ENCODE results near the gene INS. TPM values are rescaled to one million over a fixed set of nuclear protein-coding genes. Genes with fewer than 3 reads are reported as not detected.

Gene INS
- total RNA-seq, 4 donors from 2014 or later, result not detected

DNA sequence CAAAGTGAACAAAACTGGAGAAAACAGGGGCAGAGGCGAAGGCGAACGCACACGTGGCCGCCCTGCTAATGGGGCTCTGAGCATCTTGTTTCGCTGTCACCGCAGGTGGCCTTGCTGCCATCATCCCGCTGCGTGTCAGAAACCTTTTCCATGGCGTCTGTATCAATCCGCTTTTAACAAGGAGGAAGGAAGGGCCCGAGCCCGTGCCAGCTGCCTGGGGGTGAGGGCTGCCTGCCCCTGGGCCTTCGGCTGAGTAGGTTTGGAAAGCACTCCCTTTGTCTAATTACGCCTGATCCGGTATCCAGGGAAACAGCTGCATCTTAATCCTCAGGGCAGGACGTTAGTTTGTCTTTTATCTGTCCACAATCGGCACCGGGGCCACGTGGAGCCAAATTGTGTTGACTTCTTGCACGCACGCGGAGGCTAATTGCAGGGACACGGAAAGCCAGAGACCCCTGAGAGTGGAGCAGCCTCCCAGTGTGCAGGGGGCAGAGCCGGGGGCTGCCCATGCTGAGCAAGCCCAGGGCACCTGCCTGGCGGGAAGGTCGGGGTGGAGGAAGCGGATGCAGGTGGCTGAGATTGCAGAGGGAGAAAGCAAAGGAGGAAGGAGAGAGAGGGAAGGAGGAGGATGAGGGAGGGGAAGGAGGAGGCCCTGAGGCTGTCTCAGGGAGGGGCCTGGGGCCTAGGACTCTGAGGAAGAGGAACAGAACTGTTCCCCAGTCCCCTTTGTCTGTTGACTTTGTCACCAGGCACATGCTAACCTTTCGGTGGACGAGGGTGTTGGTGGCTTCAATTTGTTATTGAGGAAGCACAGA lies 29.9 kb upstream of the INS start:
- peaks cover 0 to 27% (median 0%) of the 10 kb centered on the region in 3 donors for H3K4me1 ChIP-seq
- H3K9me3 ChIP-seq, result no peaks in the 10 kb centered on the region
- no peaks in the 10 kb centered on the region for H3K36me3 ChIP-seq
- WGBS, 2 donors, result 44 to 59% methylated on average over 15 to 18 of the region's 30 CpGs
- peaks cover 0 to 91% (median 1%) of the 10 kb centered on the region in 4 donors for H3K27me3 ChIP-seq
- TF ChIP-seq POLR2A (IDR thresholded peaks at IDR 0.05), result no peak
- TF ChIP-seq, protein P1, sequence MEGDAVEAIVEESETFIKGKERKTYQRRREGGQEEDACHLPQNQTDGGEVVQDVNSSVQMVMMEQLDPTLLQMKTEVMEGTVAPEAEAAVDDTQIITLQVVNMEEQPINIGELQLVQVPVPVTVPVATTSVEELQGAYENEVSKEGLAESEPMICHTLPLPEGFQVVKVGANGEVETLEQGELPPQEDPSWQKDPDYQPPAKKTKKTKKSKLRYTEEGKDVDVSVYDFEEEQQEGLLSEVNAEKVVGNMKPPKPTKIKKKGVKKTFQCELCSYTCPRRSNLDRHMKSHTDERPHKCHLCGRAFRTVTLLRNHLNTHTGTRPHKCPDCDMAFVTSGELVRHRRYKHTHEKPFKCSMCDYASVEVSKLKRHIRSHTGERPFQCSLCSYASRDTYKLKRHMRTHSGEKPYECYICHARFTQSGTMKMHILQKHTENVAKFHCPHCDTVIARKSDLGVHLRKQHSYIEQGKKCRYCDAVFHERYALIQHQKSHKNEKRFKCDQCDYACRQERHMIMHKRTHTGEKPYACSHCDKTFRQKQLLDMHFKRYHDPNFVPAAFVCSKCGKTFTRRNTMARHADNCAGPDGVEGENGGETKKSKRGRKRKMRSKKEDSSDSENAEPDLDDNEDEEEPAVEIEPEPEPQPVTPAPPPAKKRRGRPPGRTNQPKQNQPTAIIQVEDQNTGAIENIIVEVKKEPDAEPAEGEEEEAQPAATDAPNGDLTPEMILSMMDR (IDR thresholded peaks at IDR 0.05), result no peak
- intact Hi-C loops (cut with DNase I), result no loop called here
- H3K4me3 ChIP-seq, result no peak overlapping the region
- H3K27ac ChIP-seq, result no peak overlapping the region
- DNase-seq, result no peak

DNA sequence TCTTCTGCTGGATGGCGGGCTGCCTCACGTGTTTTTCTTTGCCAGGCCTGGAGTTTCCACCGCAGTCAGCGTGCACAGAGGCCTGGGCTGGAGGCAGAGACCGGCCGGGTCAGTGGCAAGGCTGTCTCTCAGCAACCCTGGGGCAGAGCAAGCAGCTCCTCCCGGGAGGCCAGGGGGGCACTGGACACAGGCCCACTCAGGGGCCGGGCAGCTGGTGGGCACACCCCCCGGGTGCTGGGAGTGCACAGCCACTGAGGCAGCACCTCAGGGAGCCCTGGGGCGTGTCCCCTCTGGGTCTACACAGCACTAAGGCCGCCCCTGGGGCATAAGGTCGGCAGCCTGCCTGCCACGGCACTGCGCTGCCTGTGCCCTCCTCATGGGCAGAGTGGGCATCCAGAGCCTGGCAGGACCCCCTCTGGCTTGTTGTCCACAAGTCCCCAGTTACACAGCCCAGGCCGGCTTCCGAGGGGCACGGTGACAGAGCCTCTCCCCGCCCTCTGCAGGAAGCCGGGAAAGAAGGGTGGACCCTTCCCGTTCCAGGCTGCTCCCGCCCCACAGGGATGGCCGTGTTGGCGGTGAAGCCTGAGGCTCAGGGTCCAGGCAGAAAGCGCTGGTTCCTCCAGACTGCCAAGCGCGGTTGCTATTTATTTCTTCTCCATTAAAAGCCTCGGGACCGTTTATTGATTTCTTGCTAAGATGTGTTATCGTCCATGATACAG lies 29.1 kb upstream of the INS start:
- Histone ChIP-seq H3K27me3 (peaks cover 0 to 91% (median 1%) of the 10 kb centered on the region in 4 donors), H3K4me3 (no peak overlapping the region), H3K36me3 (no peaks in the 10 kb centered on the region), H3K9me3 (no peaks in the 10 kb centered on the region), H3K4me1 (peaks cover 0 to 30% (median 0%) of the 10 kb centered on the region in 3 donors), H3K27ac (no peak overlapping the region)
- intact Hi-C loops (cut with DNase I), result no loop called here
- TF ChIP-seq, protein P1 (IDR thresholded peaks at IDR 0.05), result no peak
- no peak for TF ChIP-seq POLR2A (IDR thresholded peaks at IDR 0.05)
- WGBS, 2 donors, result 63 to 71% methylated on average over 10 to 20 of the region's 29 CpGs
- no peak for DNase-seq

DNA sequence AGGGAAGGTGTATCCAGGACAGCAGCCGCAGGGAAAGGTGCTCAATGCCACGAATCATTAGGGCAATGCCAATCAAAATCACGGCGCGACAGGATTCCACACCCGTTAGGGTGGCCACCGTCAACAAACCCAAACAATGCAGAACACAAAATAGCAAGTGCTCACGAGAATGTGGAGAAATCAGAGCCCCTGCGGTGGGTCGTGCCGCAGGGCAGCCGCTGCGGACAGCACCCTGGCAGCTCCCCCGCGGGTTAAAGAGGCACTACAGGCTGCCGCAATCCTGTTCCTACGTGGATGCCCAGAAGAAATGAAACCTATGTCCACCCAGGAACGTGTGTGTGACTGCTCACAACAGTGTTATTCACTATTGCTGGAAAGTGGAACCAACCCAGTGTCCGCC lies 27.7 kb upstream of the INS start:
- Histone ChIP-seq H3K27ac (no peak overlapping the region), H3K9me3 (no peaks in the 10 kb centered on the region), H3K27me3 (peaks cover 0 to 95% (median 1%) of the 10 kb centered on the region in 4 donors), H3K4me3 (no peak overlapping the region), H3K4me1 (peaks cover 0 to 26% (median 0%) of the 10 kb centered on the region in 3 donors), H3K36me3 (no peaks in the 10 kb centered on the region)
- 77 to 80% methylated on average over 18 to 19 of the region's 19 CpGs for WGBS, 2 donors
- no peak for TF ChIP-seq POLR2A (IDR thresholded peaks at IDR 0.05)
- TF ChIP-seq, protein P1 (IDR thresholded peaks at IDR 0.05), result no peak
- intact Hi-C loops (cut with DNase I), result no loop called here
- no peak for DNase-seq

DNA sequence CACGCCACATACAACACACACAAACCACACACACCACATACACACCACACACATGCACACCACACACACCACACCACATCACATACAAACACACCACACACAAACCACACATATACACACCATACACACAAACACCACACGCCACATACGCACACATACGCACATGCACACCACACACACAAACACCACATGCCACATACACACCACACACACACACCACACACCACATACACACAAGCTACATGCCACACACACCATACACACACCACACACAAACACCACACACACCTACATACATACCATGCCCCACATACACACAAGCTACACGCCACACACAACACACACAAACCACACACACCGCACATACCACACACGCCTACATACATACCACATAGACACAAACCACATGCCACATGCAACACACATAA lies 26.3 kb upstream of the INS start:
- Histone ChIP-seq H3K36me3 (no peaks in the 10 kb centered on the region), H3K4me1 (peaks cover 0 to 20% (median 0%) of the 10 kb centered on the region in 3 donors), H3K9me3 (no peaks in the 10 kb centered on the region), H3K4me3 (no peak overlapping the region), H3K27me3 (peaks cover 0 to 95% (median 1%) of the 10 kb centered on the region in 4 donors), H3K27ac (no peak overlapping the region)
- TF ChIP-seq POLR2A (IDR thresholded peaks at IDR 0.05), result no peak
- TF ChIP-seq, protein P1 (IDR thresholded peaks at IDR 0.05), result no peak
- no peak for DNase-seq
- intact Hi-C loops (cut with DNase I), result no loop called here
- WGBS, 2 donors, result 92% methylated on average over 6 to 7 of the region's 7 CpGs

Data from esophagus squamous epithelium (tissue), 5 donors.